Measurements from ENCODE around the gene RANBP3L.
"Not testable (repeated sequence)": the region's sequence is repeated elsewhere in the genome, so short reads cannot be mapped to it uniquely, and the experiment has no call there.

Gene RANBP3L

GRCh38 chr5:36300927-36301540 lies 668 bp downstream of the RANBP3L start:
- no peak for TF ChIP-seq CTCF (IDR thresholded peaks at IDR 0.05; ENCODE audit: low read depth, low read length, missing control alignments)
- no peak overlapping the region for H3K4me3 ChIP-seq (ENCODE audit: low read depth, low read length)
- no peak for DNase-seq (ENCODE audit: low read depth)

- H3K4me3 ChIP-seq (ENCODE audit: low read depth, low read length) = no peak overlapping the region
- no peak for DNase-seq (ENCODE audit: low read depth)
- TF ChIP-seq CTCF (IDR thresholded peaks at IDR 0.05; ENCODE audit: low read depth, low read length, missing control alignments) = no peak
Observed at GRCh38 chr5:36300191-36300926, 1.3 kb downstream of the RANBP3L start.

GRCh38 chr5:36298552-36298951 lies 3.1 kb downstream of the RANBP3L start:
- TF ChIP-seq CTCF (IDR thresholded peaks at IDR 0.05; ENCODE audit: low read depth, low read length, missing control alignments) = no peak
- no peak for DNase-seq (ENCODE audit: low read depth)
- H3K4me3 ChIP-seq (ENCODE audit: low read depth, low read length) = no peak overlapping the region

- no peak for DNase-seq (ENCODE audit: low read depth)
- no peak overlapping the region for H3K4me3 ChIP-seq (ENCODE audit: low read depth, low read length)
- TF ChIP-seq CTCF (IDR thresholded peaks at IDR 0.05; ENCODE audit: low read depth, low read length, missing control alignments) = no peak
Observed at GRCh38 chr5:36297653-36298052, 4.0 kb downstream of the RANBP3L start.

GRCh38 chr5:36285837-36286615 lies 15.7 kb downstream of the RANBP3L start:
- TF ChIP-seq CTCF (IDR thresholded peaks at IDR 0.05; ENCODE audit: low read depth, low read length, missing control alignments) = no peak
- no peak overlapping the region for H3K4me3 ChIP-seq (ENCODE audit: low read depth, low read length)
- DNase-seq (ENCODE audit: low read depth) = no peak

GRCh38 chr5:36283775-36284174 lies 17.9 kb downstream of the RANBP3L start:
- DNase-seq (ENCODE audit: low read depth); H3K4me3 ChIP-seq (ENCODE audit: low read depth, low read length): not testable (repeated sequence)

GRCh38 chr5:36281626-36282025 lies 20.1 kb downstream of the RANBP3L start:
- no peak for TF ChIP-seq CTCF (IDR thresholded peaks at IDR 0.05; ENCODE audit: low read depth, low read length, missing control alignments)
- no peak overlapping the region for H3K4me3 ChIP-seq (ENCODE audit: low read depth, low read length)
- DNase-seq (ENCODE audit: low read depth) = no peak

Data from GM12864 (cell line).